Astrocyte (in vitro differentiated cells and primary cell): ENCODE data around the gene DLGAP1. TPM values are rescaled to one million over a fixed set of nuclear protein-coding genes. Genes with fewer than 3 reads are reported as not detected.

Source experiments
- DNase-seq: peaks from one replicate; pipeline ENCODE4 v3.0.0-alpha.2; 2010; ENCODE audit warnings: low read depth
- FAIRE-seq: peaks from 2 replicates; lab custom pipeline; 2011; peaks lifted over from hg19 to GRCh38; lab: Jason Lieb, UNC
- H2AFZ ChIP-seq: 2 replicates; pipeline ENCODE4 v1.6.0; 2012; ENCODE audit warnings: low read depth, low read length, inconsistent platforms
- H3K27ac ChIP-seq: 2 replicates; pipeline ENCODE4 v1.5.1; 2011; ENCODE audit warnings: low read depth, low read length, inconsistent platforms
- H3K27me3 ChIP-seq: 2 replicates; pipeline ENCODE4 v1.6.0; 2011; ENCODE audit warnings: low read length, inconsistent platforms; ENCODE audit not compliant: insufficient read depth
- H3K36me3 ChIP-seq: 2 replicates; pipeline ENCODE4 v1.5.1; 2011; ENCODE audit warnings: low read length, inconsistent platforms; ENCODE audit not compliant: insufficient read depth
- H3K4me1 ChIP-seq: 2 replicates; pipeline ENCODE4 v1.5.1; 2011; ENCODE audit warnings: low read length, inconsistent platforms; ENCODE audit not compliant: insufficient read depth
- H3K4me2 ChIP-seq: 2 replicates; pipeline ENCODE4 v1.6.0; 2012; ENCODE audit warnings: low read length, inconsistent platforms
- H3K4me3 ChIP-seq: 2 replicates; pipeline ENCODE4 v1.5.1; 2011; ENCODE audit warnings: low read depth, mild to moderate bottlenecking, low read length, inconsistent platforms; ENCODE audit not compliant: insufficient read depth
- H3K79me2 ChIP-seq: 2 replicates; pipeline ENCODE4 v1.6.0; 2012; ENCODE audit warnings: mild to moderate bottlenecking, low read length, inconsistent platforms; ENCODE audit not compliant: insufficient read depth
- H3K9ac ChIP-seq: 2 replicates; pipeline ENCODE4 v1.6.0; 2012; ENCODE audit warnings: mild to moderate bottlenecking, low read length, inconsistent platforms
- H3K9me3 ChIP-seq: 2 replicates; pipeline ENCODE4 v1.5.1; 2012; ENCODE audit warnings: low read depth, mild to moderate bottlenecking, low read length, inconsistent platforms; ENCODE audit not compliant: insufficient read depth
- H4K20me1 ChIP-seq: 2 replicates; pipeline ENCODE4 v1.6.0; 2012; ENCODE audit warnings: low read length, inconsistent platforms; ENCODE audit not compliant: insufficient read depth
- H3K27ac Mint-ChIP-seq: one replicate; pipeline ENCODE4 v1.8.0; 2021; ENCODE audit warnings: mild to moderate bottlenecking, mixed read lengths; ENCODE audit not compliant: unreplicated experiment
- H3K27me3 Mint-ChIP-seq: one replicate; pipeline ENCODE4 v1.8.0; 2021; ENCODE audit warnings: low read depth, mixed read lengths; ENCODE audit not compliant: unreplicated experiment
- H3K36me3 Mint-ChIP-seq: one replicate; pipeline ENCODE4 v1.8.0; 2021; ENCODE audit warnings: low read depth, mixed read lengths; ENCODE audit not compliant: unreplicated experiment
- H3K4me1 Mint-ChIP-seq: one replicate; pipeline ENCODE4 v1.8.0; 2021; ENCODE audit warnings: low read depth, mixed read lengths; ENCODE audit not compliant: unreplicated experiment
- H3K4me3 Mint-ChIP-seq: one replicate; pipeline ENCODE4 v1.8.0; 2021; ENCODE audit warnings: mild to moderate bottlenecking, moderate library complexity, mixed read lengths; ENCODE audit not compliant: unreplicated experiment
- H3K9me3 Mint-ChIP-seq: one replicate; pipeline ENCODE4 v1.8.0; 2021; ENCODE audit warnings: mild to moderate bottlenecking, mixed read lengths; ENCODE audit not compliant: unreplicated experiment
- CTCF ChIP-seq: IDR thresholded peaks from 2 replicates; pipeline ENCODE4 v1.5.1; 2011; ENCODE audit warnings: low read depth, mild to moderate bottlenecking, inconsistent platforms, low read length, moderate library complexity; ENCODE audit not compliant: insufficient read depth
- EZH2 ChIP-seq: IDR thresholded peaks from 2 replicates; pipeline ENCODE4 v1.6.1; 2012; ENCODE audit warnings: mild to moderate bottlenecking, low read length, inconsistent platforms; ENCODE audit not compliant: insufficient read depth
- total RNA-seq: library from RNA; stranded (reverse); gene quantifications from 2 replicates; pipeline ENCODE4 v1.2.1, GENCODE V29; 2021

The DLGAP1 gene
- total RNA-seq, 1 donor from 2014 or later, result 2.3 TPM

GRCh38 chr18:3625742-3626091 is 829.4 kb downstream of the DLGAP1 start:
- Histone ChIP-seq H3K36me3 (no peaks in the 10 kb centered on the region), H3K4me1 (peaks cover 37% of the 10 kb centered on the region), H3K79me2 (no peaks in the 10 kb centered on the region), H3K9ac (peak overlapping the region; percentile 91), H3K4me2 (peak overlapping the region; percentile 83), H4K20me1 (no peaks in the 10 kb centered on the region), H3K27ac (peak overlapping the region; percentile 99), H3K9me3 (no peaks in the 10 kb centered on the region), H3K4me3 (no peak overlapping the region), H3K27me3 (no peaks in the 10 kb centered on the region), H2AFZ (no peak overlapping the region)
- no peak for DNase-seq
- no peak for FAIRE-seq
- H3K36me3 Mint-ChIP-seq, result no peaks in the 10 kb centered on the region
- no peak overlapping the region for H3K4me3 Mint-ChIP-seq
- no peaks in the 10 kb centered on the region for H3K27me3 Mint-ChIP-seq
- H3K27ac Mint-ChIP-seq, result peak overlapping the region; percentile 99
- TF ChIP-seq CTCF, result no peak
- TF ChIP-seq EZH2, result no peak
- peaks cover 43% of the 10 kb centered on the region for H3K4me1 Mint-ChIP-seq
- H3K9me3 Mint-ChIP-seq, result no peaks in the 10 kb centered on the region

- no peaks in the 10 kb centered on the region for H3K36me3 Mint-ChIP-seq
- peak overlapping the region; percentile 99 for H3K27ac Mint-ChIP-seq
- no peaks in the 10 kb centered on the region for H3K27me3 Mint-ChIP-seq
- H3K4me3 ChIP-seq, result peak overlapping the region; percentile 38
- FAIRE-seq (peak; percentile 77), DNase-seq (peak; percentile 99)
- H3K4me1 Mint-ChIP-seq, result peaks cover 43% of the 10 kb centered on the region
- peak overlapping the region; percentile 79 for H3K4me3 Mint-ChIP-seq
- peak overlapping the region; percentile 44 for H2AFZ ChIP-seq
- no peaks in the 10 kb centered on the region for H3K36me3 ChIP-seq
- no peaks in the 10 kb centered on the region for H3K9me3 ChIP-seq
- peak overlapping the region; percentile 91 for H3K9ac ChIP-seq
- no peaks in the 10 kb centered on the region for H3K27me3 ChIP-seq
- TF ChIP-seq CTCF (no peak), EZH2 (no peak)
- peaks cover 37% of the 10 kb centered on the region for H3K4me1 ChIP-seq
- H3K4me2 ChIP-seq, result peak overlapping the region; percentile 83
- no peaks in the 10 kb centered on the region for H3K79me2 ChIP-seq
- H3K27ac ChIP-seq, result peak overlapping the region; percentile 99
- H4K20me1 ChIP-seq, result no peaks in the 10 kb centered on the region
- no peaks in the 10 kb centered on the region for H3K9me3 Mint-ChIP-seq
Measured at GRCh38 chr18:3624935-3625741, 830.0 kb downstream of the DLGAP1 start.

GRCh38 chr18:3624546-3624934 is 830.6 kb downstream of the DLGAP1 start:
- H3K9me3 ChIP-seq, result no peaks in the 10 kb centered on the region
- peak overlapping the region; percentile 38 for H3K4me3 ChIP-seq
- FAIRE-seq (no peak), DNase-seq (no peak)
- H3K36me3 Mint-ChIP-seq, result no peaks in the 10 kb centered on the region
- no peaks in the 10 kb centered on the region for H3K79me2 ChIP-seq
- no peaks in the 10 kb centered on the region for H3K27me3 ChIP-seq
- H3K27ac Mint-ChIP-seq, result peak overlapping the region; percentile 99
- peak overlapping the region; percentile 99 for H3K27ac ChIP-seq
- peak overlapping the region; percentile 83 for H3K4me2 ChIP-seq
- no peaks in the 10 kb centered on the region for H3K9me3 Mint-ChIP-seq
- H3K36me3 ChIP-seq, result no peaks in the 10 kb centered on the region
- H3K4me1 ChIP-seq, result peaks cover 37% of the 10 kb centered on the region
- H3K27me3 Mint-ChIP-seq, result no peaks in the 10 kb centered on the region
- no peak for TF ChIP-seq EZH2
- H3K4me3 Mint-ChIP-seq, result peak overlapping the region; percentile 79
- peak overlapping the region; percentile 91 for H3K9ac ChIP-seq
- H4K20me1 ChIP-seq, result no peaks in the 10 kb centered on the region
- peaks cover 43% of the 10 kb centered on the region for H3K4me1 Mint-ChIP-seq
- no peak overlapping the region for H2AFZ ChIP-seq
